Suprapubic skin (tissue), 4 donors: ENCODE measurements around the gene USP6NL.

Experiments
- EP300 ChIP-seq: sonication (generic); formaldehyde crosslinking; IDR thresholded peaks from one replicate; pipeline ENCODE4 v1.6.1; 2017; ENCODE audit warnings: antibody characterized with exemption
- POLR2A ChIP-seq, 2 donors: fragments of 450-650 bp; IDR thresholded peaks; one replicate each; pipeline ENCODE4 v1.6.1; 2017; ENCODE audit warnings: antibody characterized with exemption in 2 of 2, mild to moderate bottlenecking in 2 of 2, moderate library complexity in 2 of 2
- POLR2AphosphoS5 ChIP-seq, 3 donors: sonication (generic); formaldehyde crosslinking; IDR thresholded peaks; one replicate each; pipeline ENCODE4 v1.6.1; 2017; ENCODE audit warnings: antibody characterized with exemption in 3 of 3
- TF ChIP-seq, protein P1 (sequence below), 2 donors: fragments of 200-600 bp in 1 of 2; fragments of 450-650 bp in 1 of 2; sonication (generic) in 1 of 2; IDR thresholded peaks; one replicate each; pipeline ENCODE4 v1.5.1; 2016 to 2019; ENCODE audit warnings: antibody characterized with exemption in 2 of 2, mild to moderate bottlenecking in 1 of 2, moderate library complexity in 1 of 2

DNA sequence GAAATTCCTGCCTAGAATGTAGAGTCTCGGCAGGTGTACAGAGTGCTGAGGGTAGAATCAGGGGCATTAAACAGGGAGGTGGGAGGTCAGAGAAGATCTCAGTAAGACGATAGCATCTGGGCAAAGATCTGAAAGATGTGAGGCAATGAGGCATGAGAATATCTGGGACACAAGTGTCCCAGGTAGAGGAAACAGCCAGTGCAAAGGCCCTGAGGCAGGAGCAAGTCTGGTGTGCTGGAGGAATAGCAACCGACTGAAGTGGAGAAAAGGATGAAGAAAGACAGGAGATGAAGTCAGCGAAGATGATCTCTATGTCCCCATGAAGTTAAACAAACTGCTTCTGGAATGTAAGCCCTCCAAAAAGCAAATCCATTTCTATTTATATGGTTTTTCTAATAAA is 84.4 kb downstream of the USP6NL start:
- no peak for TF ChIP-seq EP300
- TF ChIP-seq, protein P1, sequence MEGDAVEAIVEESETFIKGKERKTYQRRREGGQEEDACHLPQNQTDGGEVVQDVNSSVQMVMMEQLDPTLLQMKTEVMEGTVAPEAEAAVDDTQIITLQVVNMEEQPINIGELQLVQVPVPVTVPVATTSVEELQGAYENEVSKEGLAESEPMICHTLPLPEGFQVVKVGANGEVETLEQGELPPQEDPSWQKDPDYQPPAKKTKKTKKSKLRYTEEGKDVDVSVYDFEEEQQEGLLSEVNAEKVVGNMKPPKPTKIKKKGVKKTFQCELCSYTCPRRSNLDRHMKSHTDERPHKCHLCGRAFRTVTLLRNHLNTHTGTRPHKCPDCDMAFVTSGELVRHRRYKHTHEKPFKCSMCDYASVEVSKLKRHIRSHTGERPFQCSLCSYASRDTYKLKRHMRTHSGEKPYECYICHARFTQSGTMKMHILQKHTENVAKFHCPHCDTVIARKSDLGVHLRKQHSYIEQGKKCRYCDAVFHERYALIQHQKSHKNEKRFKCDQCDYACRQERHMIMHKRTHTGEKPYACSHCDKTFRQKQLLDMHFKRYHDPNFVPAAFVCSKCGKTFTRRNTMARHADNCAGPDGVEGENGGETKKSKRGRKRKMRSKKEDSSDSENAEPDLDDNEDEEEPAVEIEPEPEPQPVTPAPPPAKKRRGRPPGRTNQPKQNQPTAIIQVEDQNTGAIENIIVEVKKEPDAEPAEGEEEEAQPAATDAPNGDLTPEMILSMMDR (IDR thresholded peaks at IDR 0.05), result no peak
- no peak for TF ChIP-seq POLR2A (IDR thresholded peaks at IDR 0.05)
- TF ChIP-seq POLR2AphosphoS5 (IDR thresholded peaks at IDR 0.05), result no peak
